Nephron progenitor cell (in vitro differentiated cells): ENCODE measurements around the gene SPATC1L.

ENCODE experiments used
- DNase-seq: peaks from one replicate; pipeline ENCODE4 v3.0.0; 2021
- H3K27ac Mint-ChIP-seq: 2 replicates; pipeline ENCODE4 v1.8.0; 2021; ENCODE audit warnings: mild to moderate bottlenecking, moderate library complexity, mixed read lengths
- H3K27me3 Mint-ChIP-seq: 2 replicates; pipeline ENCODE4 v1.8.0; 2021; ENCODE audit warnings: mild to moderate bottlenecking, low read depth, mixed read lengths; ENCODE audit not compliant: poor library complexity
- H3K36me3 Mint-ChIP-seq: 2 replicates; pipeline ENCODE4 v1.8.0; 2021; ENCODE audit warnings: low read depth, mixed read lengths
- H3K4me1 Mint-ChIP-seq: 2 replicates; pipeline ENCODE4 v1.8.0; 2021; ENCODE audit warnings: mixed read lengths
- H3K4me3 Mint-ChIP-seq: 2 replicates; pipeline ENCODE4 v1.8.0; 2021; ENCODE audit warnings: mild to moderate bottlenecking, moderate library complexity, mixed read lengths
- H3K9me3 Mint-ChIP-seq: 2 replicates; pipeline ENCODE4 v1.8.0; 2021; ENCODE audit warnings: mild to moderate bottlenecking, moderate library complexity, mixed read lengths
- TF ChIP-seq, protein P1 (sequence below): fragments of 200-600 bp; sonication (generic); IDR thresholded peaks from 2 replicates; pipeline ENCODE4 v1.5.0; 2021; ENCODE audit warnings: antibody characterized with exemption

SPATC1L gene

DNA sequence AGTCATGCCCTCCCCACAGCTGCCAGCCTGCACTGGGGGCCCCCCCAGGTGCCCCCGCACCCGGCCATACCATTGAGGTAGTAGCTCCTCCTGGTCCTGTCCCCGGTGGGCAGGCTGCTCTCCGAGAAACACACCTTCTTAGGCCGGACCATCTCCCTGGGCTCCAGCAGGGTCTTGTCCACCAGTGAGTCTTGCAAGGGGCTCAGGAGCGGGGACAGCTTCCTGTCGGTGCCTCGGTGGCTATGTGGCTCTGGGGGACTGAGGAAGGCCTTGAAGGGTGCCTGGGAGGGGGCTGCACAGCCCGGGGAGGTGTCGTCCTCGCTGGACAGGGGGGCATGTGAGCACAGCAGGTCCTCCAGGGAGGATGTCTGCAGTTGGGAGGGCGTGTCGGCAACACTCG lies 16.0 kb downstream of the SPATC1L start:
- H3K4me3 Mint-ChIP-seq = no peak overlapping the region
- peaks cover 63% of the 10 kb centered on the region for H3K36me3 Mint-ChIP-seq
- no peak for DNase-seq
- TF ChIP-seq, protein P1, sequence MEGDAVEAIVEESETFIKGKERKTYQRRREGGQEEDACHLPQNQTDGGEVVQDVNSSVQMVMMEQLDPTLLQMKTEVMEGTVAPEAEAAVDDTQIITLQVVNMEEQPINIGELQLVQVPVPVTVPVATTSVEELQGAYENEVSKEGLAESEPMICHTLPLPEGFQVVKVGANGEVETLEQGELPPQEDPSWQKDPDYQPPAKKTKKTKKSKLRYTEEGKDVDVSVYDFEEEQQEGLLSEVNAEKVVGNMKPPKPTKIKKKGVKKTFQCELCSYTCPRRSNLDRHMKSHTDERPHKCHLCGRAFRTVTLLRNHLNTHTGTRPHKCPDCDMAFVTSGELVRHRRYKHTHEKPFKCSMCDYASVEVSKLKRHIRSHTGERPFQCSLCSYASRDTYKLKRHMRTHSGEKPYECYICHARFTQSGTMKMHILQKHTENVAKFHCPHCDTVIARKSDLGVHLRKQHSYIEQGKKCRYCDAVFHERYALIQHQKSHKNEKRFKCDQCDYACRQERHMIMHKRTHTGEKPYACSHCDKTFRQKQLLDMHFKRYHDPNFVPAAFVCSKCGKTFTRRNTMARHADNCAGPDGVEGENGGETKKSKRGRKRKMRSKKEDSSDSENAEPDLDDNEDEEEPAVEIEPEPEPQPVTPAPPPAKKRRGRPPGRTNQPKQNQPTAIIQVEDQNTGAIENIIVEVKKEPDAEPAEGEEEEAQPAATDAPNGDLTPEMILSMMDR = no peak
- peaks cover 22% of the 10 kb centered on the region for H3K4me1 Mint-ChIP-seq
- H3K27me3 Mint-ChIP-seq = no peaks in the 10 kb centered on the region
- no peak overlapping the region for H3K27ac Mint-ChIP-seq
- peaks cover 14% of the 10 kb centered on the region for H3K9me3 Mint-ChIP-seq

DNA sequence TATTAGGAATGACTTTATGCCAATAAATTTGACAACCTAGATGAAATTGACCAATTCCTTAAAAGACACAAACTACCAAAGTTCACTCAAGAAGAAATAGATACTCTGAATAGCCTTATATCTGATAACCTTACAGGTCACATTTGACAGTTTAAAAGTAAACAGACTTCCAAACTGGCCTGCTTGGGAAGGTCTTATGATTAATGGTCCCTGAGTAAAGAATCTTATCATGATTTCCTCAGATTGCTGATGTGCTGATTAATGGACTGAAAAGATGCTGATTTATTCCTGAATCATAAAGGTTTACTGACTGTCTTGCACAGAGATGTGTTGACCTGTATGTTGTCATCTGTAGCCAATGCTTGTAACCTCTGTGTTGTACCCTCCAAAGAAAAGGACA lies 19.2 kb downstream of the SPATC1L start:
- no peak overlapping the region for H3K27ac Mint-ChIP-seq
- no peaks in the 10 kb centered on the region for H3K27me3 Mint-ChIP-seq
- TF ChIP-seq, protein P1 = no peak
- peaks cover 57% of the 10 kb centered on the region for H3K36me3 Mint-ChIP-seq
- H3K4me3 Mint-ChIP-seq = no peak overlapping the region
- no peak for DNase-seq
- peaks cover 14% of the 10 kb centered on the region for H3K9me3 Mint-ChIP-seq
- peaks cover 5% of the 10 kb centered on the region for H3K4me1 Mint-ChIP-seq

DNA sequence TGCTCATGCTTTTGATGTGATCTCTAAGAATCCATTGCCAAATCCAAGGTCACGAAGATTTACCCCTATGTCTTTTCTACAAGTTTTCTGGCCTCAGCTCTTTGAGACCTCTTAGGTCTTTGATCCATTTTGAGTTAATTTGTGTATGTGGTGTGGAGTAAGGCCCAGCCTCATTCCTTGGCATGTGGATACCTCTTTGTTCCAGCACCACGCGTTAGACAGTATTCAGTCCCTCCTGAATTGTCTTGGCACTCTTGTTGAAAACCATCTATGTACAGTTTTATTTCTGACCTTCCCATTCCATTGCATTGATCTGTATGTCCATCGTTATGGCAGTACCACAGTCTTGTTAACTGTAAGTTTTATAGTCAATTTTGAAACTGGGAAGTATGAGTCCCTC lies 20.9 kb downstream of the SPATC1L start:
- Mint-ChIP-seq H3K27me3 (no peaks in the 10 kb centered on the region), H3K9me3 (peaks cover 14% of the 10 kb centered on the region), H3K4me1 (peaks cover 5% of the 10 kb centered on the region), H3K27ac (no peak overlapping the region), H3K4me3 (no peak overlapping the region), H3K36me3 (peaks cover 57% of the 10 kb centered on the region)
- TF ChIP-seq, protein P1 = no peak
- no peak for DNase-seq

DNA sequence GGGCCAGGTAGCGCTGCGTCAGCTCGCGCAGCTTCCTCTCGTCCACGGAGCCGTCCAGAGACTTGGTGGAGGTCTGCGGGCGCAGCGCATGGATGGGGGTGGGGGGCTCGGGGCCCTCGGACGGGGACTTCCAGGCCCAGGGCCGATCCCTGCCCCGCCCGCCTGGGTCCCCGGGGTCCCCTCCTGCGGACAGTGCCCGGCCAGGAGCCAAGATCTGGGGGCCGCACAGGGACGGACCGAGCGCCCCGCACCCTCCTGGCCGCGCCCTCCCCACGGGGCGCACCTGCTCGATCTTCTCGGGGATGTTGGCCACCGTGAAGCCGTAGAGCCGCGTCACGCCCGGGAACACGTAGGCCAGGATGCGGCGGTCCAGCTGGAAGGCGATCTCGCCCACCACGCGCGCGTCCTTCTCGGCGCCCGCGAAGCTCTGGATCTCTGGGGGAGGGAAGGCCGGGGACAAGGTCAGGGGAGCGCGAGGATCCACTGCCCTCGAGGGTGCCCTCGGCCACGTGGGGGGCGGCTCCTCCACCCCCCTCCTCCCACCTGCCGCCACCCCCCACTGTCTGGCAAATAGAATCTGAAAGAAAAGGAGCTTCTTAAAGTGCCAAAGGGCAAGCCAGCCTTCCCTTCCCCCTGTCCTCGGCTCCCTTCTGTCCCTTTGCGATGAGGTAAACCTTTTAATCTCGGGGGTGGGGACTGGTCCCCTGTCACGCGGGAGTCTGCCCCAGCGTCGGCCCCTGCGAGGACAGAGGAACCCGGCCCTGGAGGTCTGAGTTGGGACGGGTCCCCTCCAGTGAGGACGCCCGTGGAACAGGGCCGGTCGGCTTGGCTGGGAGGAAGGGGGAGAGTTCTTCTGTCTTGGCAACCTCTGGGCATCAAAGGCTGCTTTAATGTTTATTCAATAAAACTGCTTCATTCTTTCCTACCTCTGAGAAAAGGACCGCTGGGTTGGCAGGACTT lies 22.3 kb downstream of the SPATC1L start:
- no peaks in the 10 kb centered on the region for H3K27me3 Mint-ChIP-seq
- no peak for DNase-seq

DNA sequence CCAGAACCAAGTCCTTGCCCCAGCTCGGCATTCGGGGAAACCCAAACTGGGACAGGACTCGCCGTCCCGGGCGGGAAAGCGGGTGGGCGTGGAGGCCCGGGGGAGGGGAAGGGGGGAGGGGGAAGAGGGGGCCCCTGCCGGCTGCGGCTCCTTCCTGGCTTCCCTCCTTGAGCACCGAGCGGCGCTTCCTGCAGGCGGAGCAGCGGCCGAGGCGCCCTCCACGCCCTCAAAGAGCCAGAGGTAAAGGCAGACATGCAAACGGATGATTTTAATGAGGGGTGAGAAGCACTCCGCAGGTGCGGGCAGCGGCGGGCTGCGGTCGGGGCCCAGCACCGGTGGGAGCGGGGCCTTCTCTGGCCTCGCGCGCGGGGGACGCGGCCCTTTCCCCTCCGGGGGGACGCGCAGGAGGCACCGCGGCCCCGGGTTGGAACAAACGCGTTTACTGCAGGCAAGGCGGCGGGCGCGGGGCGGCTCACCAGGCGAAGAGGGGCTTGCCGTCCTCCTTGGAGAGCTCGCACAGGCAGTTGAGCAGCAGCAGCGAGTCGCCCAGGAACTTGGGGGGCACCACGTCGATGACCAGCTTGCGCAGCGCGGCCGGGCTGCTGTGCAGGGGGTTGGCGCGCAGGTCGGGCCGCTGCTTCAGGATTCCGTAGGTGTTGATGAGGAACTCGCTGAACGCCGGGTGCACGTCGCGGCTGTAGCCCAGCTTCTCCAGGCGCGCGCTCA lies 23.2 kb downstream of the SPATC1L start:
- DNase-seq = no peak
- Mint-ChIP-seq H3K27me3 (no peaks in the 10 kb centered on the region), H3K36me3 (peaks cover 42% of the 10 kb centered on the region), H3K9me3 (peaks cover 14% of the 10 kb centered on the region), H3K27ac (no peak overlapping the region), H3K4me1 (peaks cover 13% of the 10 kb centered on the region), H3K4me3 (no peak overlapping the region)
- TF ChIP-seq, protein P1 = no peak

More for the DNA sequence above, 22.3 kb downstream of the SPATC1L start:
- H3K9me3 Mint-ChIP-seq = peaks cover 14% of the 10 kb centered on the region
- H3K27ac Mint-ChIP-seq = no peak overlapping the region
- H3K4me3 Mint-ChIP-seq = no peak overlapping the region
- H3K36me3 Mint-ChIP-seq = peaks cover 48% of the 10 kb centered on the region
- H3K4me1 Mint-ChIP-seq = peaks cover 5% of the 10 kb centered on the region
- TF ChIP-seq, protein P1 = no peak
